ENCODE measurements around the gene AMPD3. TPM values are rescaled to one million over a fixed set of nuclear protein-coding genes. Genes with fewer than 3 reads are reported as not detected.

The AMPD3 gene
- total RNA-seq, 2 experiments from 2014 or later = 13.2 to 14.1 TPM

- peak; percentile 69 for ATAC-seq (ENCODE audit: poor library complexity)
- peak; percentile 62 for TF ChIP-seq CTCF (IDR thresholded peaks at IDR 0.05)
- intact Hi-C loops (cut with DNase I, micrococcal nuclease) = loop anchor here in 1 of 2 experiments (10.0 kb wide), 3 partner anchors 156 to 696 kb away; partner anchors contain the start of genes SBF2 and ZBED5
- ChIA-PET CTCF (interaction anchor here (1.1 to 3.2 kb wide), 2 partner anchors 11 to 90 kb away, joined by 4 to 22 read pairs; partner anchors contain the start of gene RNF141), POLR2A (interaction anchor here (1.0 to 1.3 kb wide), 5 partner anchors 9 to 358 kb away, joined by 3 to 4 read pairs (median 3); partner anchors contain the start of gene EIF4G2)
- DNase-seq = peak in 13 of 14 experiments; percentile 36 to 79 (median 53)
- Histone ChIP-seq H3K36me3 (ENCODE audit: insufficient read depth, low read length) (no peaks in the 10 kb centered on the region), H3K27ac (ENCODE audit: low read depth in 1 of 2, low read length in 2 of 2) (peak overlapping the region; percentile 60 to 64), H3K9me3 (ENCODE audit: control insufficient read depth in 1 of 2, insufficient read depth in 1 of 2, low read length in 2 of 2) (no peaks in the 10 kb centered on the region), H3K27me3 (ENCODE audit: control insufficient read depth in 1 of 2, insufficient read depth in 2 of 2, low read length in 2 of 2) (no peaks in the 10 kb centered on the region), H3K4me1 (ENCODE audit: insufficient read depth, low read length) (peaks cover 41% of the 10 kb centered on the region), H3K4me3 (ENCODE audit: low read length) (peak overlapping the region; percentile 60)
- Mint-ChIP-seq H3K36me3 (ENCODE audit: low read depth) (peaks cover 13% of the 10 kb centered on the region), H3K27me3 (no peaks in the 10 kb centered on the region), H3K27ac (peak overlapping the region; percentile 95), H3K4me1 (ENCODE audit: low read depth) (peaks cover 53% of the 10 kb centered on the region), H3K4me3 (peak overlapping the region; percentile 94), H3K9me3 (no peaks in the 10 kb centered on the region)
These were observed 4.3 kb upstream of the AMPD3 start for GRCh38 chr11:10450462-10451425.

- no peak for ATAC-seq (ENCODE audit: poor library complexity)
- Mint-ChIP-seq H3K9me3 (no peaks in the 10 kb centered on the region), H3K36me3 (ENCODE audit: low read depth) (peaks cover 13% of the 10 kb centered on the region), H3K27ac (peak overlapping the region; percentile 95), H3K4me3 (peak overlapping the region; percentile 94), H3K4me1 (ENCODE audit: low read depth) (peaks cover 60% of the 10 kb centered on the region), H3K27me3 (no peaks in the 10 kb centered on the region)
- Histone ChIP-seq H3K27me3 (ENCODE audit: control insufficient read depth in 1 of 2, insufficient read depth in 2 of 2, low read length in 2 of 2) (no peaks in the 10 kb centered on the region), H3K9me3 (ENCODE audit: control insufficient read depth in 1 of 2, insufficient read depth in 1 of 2, low read length in 2 of 2) (no peaks in the 10 kb centered on the region), H3K36me3 (ENCODE audit: insufficient read depth, low read length) (no peaks in the 10 kb centered on the region), H3K4me1 (ENCODE audit: insufficient read depth, low read length) (peaks cover 46% of the 10 kb centered on the region), H3K4me3 (ENCODE audit: low read length) (peak overlapping the region; percentile 60), H3K27ac (ENCODE audit: low read depth in 1 of 2, low read length in 2 of 2) (peak overlapping the region; percentile 60 to 64)
- CTCF ChIA-PET = interaction anchor here (1.1 to 3.2 kb wide), 3 partner anchors 10 to 90 kb away, joined by 3 to 22 read pairs (median 4); partner anchors contain the start of gene RNF141
- intact Hi-C loops (cut with DNase I, micrococcal nuclease) = loop anchor here in 1 of 2 experiments (10.0 kb wide), 3 partner anchors 157 to 697 kb away; partner anchors contain the start of genes SBF2 and ZBED5
- POLR2A ChIA-PET = interaction anchor here (0.9 to 1.3 kb wide), 6 partner anchors 8 to 357 kb away, joined by 3 to 4 read pairs (median 3); partner anchors contain the start of gene EIF4G2
- no peak for DNase-seq
- TF ChIP-seq CTCF (IDR thresholded peaks at IDR 0.05) = peak; percentile 8
These were observed 3.5 kb upstream of the AMPD3 start for GRCh38 chr11:10451426-10452116.

All from CD4-positive, alpha-beta T cell (primary cell).